Effector memory CD4-positive, alpha-beta T cell (primary cell): ENCODE data around the gene NLRP3.
"Not testable (repeated sequence)": the region's sequence is repeated elsewhere in the genome, so short reads cannot be mapped to it uniquely, and the experiment has no call there.

Source experiments
- DNase-seq, 3 donors: peaks; one replicate each; pipeline ENCODE4 v3.0.0-alpha.2; 2020
- H3K27ac ChIP-seq: 2 replicates; pipeline ENCODE4 v1.7.0; 2013; ENCODE audit warnings: mild to moderate bottlenecking, low read length, moderate library complexity; ENCODE audit not compliant: insufficient read depth, poor library complexity, severe bottlenecking
- H3K27me3 ChIP-seq: replicated peaks from 2 replicates; pipeline ENCODE4 v1.7.0; 2013; ENCODE audit warnings: mild to moderate bottlenecking, low read length; ENCODE audit not compliant: insufficient read depth, control insufficient read depth, poor library complexity, severe bottlenecking
- H3K36me3 ChIP-seq: 2 replicates; pipeline ENCODE4 v1.7.0; 2013; ENCODE audit warnings: mild to moderate bottlenecking, low read length, moderate library complexity; ENCODE audit not compliant: control insufficient read depth, insufficient read depth
- H3K4me1 ChIP-seq: 2 replicates; pipeline ENCODE4 v1.7.0; 2013; ENCODE audit warnings: low read length, mild to moderate bottlenecking; ENCODE audit not compliant: control insufficient read depth, insufficient read depth, poor library complexity, severe bottlenecking
- H3K4me3 ChIP-seq: 2 replicates; pipeline ENCODE4 v1.7.0; 2013; ENCODE audit warnings: low read length, low read depth, mild to moderate bottlenecking; ENCODE audit not compliant: insufficient read depth, poor library complexity, severe bottlenecking
- H3K9me3 ChIP-seq: 2 replicates; pipeline ENCODE4 v1.7.0; 2013; ENCODE audit warnings: mild to moderate bottlenecking, low read length, moderate library complexity; ENCODE audit not compliant: control insufficient read depth
- total RNA-seq, 3 donors: gene quantifications; one replicate each; lab custom pipeline; 2026; lab: John Stamatoyannopoulos, UW

The NLRP3 gene
- total RNA-seq, result 2.5 to 5.0 (median 2.8) reads per million in 3 donors

- DNase-seq, result peak; percentile 13 to 20 (median 19)
- peaks cover 21% of the 10 kb centered on the region for H3K4me1 ChIP-seq
- H3K27ac ChIP-seq, result peak within 1 kb of the TSS; percentile 55
- no peaks in the 10 kb centered on the region for H3K27me3 ChIP-seq
- no peaks in the 10 kb centered on the region for H3K36me3 ChIP-seq
- no peaks in the 10 kb centered on the region for H3K9me3 ChIP-seq
- peak within 1 kb of the TSS; percentile 65 for H3K4me3 ChIP-seq
Measured at GRCh38 chr1:247415423-247416361, at the start of gene NLRP3. TSS of gene NLRP3 (plus strand) at chr1:247416173. CDS start at chr1:247418801, 2,628 bp downstream.

- not testable (repeated sequence) for H3K4me3 ChIP-seq, H3K27ac ChIP-seq, H3K4me1 ChIP-seq, H3K9me3 ChIP-seq, H3K27me3 ChIP-seq, H3K36me3 ChIP-seq, DNase-seq
Measured at GRCh38 chr1:247366345-247366744, 49.6 kb upstream of the NLRP3 start.

GRCh38 chr1:247366926-247367645 is 48.9 kb upstream of the NLRP3 start:
- H3K27ac ChIP-seq, result no peak overlapping the region

GRCh38 chr1:247367786-247368422 is 48.1 kb upstream of the NLRP3 start:
- Histone ChIP-seq H3K9me3 (no peaks in the 10 kb centered on the region), H3K27me3 (no peaks in the 10 kb centered on the region), H3K27ac (no peak overlapping the region), H3K4me1 (peaks cover 5% of the 10 kb centered on the region), H3K36me3 (no peaks in the 10 kb centered on the region), H3K4me3 (no peak overlapping the region)
- no peak for DNase-seq

More at GRCh38 chr1:247366926-247367645, 48.9 kb upstream of the NLRP3 start:
- no peak overlapping the region for H3K4me3 ChIP-seq
- no peaks in the 10 kb centered on the region for H3K36me3 ChIP-seq
- no peak for DNase-seq
- no peaks in the 10 kb centered on the region for H3K9me3 ChIP-seq
- H3K27me3 ChIP-seq, result no peaks in the 10 kb centered on the region
- no peaks in the 10 kb centered on the region for H3K4me1 ChIP-seq

GRCh38 chr1:247368490-247369145 is 47.4 kb upstream of the NLRP3 start:
- no peak for DNase-seq
- Histone ChIP-seq H3K27ac (no peak overlapping the region), H3K27me3 (no peaks in the 10 kb centered on the region), H3K9me3 (no peaks in the 10 kb centered on the region), H3K4me3 (no peak overlapping the region), H3K36me3 (no peaks in the 10 kb centered on the region), H3K4me1 (peaks cover 5% of the 10 kb centered on the region)

- Histone ChIP-seq H3K9me3 (no peaks in the 10 kb centered on the region), H3K36me3 (no peaks in the 10 kb centered on the region), H3K27me3 (no peaks in the 10 kb centered on the region), H3K4me1 (peaks cover 5% of the 10 kb centered on the region), H3K27ac (no peak overlapping the region), H3K4me3 (no peak overlapping the region)
- DNase-seq, result no peak
Measured at GRCh38 chr1:247370786-247371732, 44.9 kb upstream of the NLRP3 start.

GRCh38 chr1:247371801-247372259 is 44.1 kb upstream of the NLRP3 start:
- Histone ChIP-seq H3K27me3 (no peaks in the 10 kb centered on the region), H3K36me3 (no peaks in the 10 kb centered on the region), H3K9me3 (no peaks in the 10 kb centered on the region), H3K4me3 (no peak overlapping the region), H3K27ac (no peak overlapping the region), H3K4me1 (peaks cover 5% of the 10 kb centered on the region)
- DNase-seq, result no peak

GRCh38 chr1:247373721-247374141 is 42.2 kb upstream of the NLRP3 start:
- Histone ChIP-seq H3K9me3 (no peaks in the 10 kb centered on the region), H3K27me3 (no peaks in the 10 kb centered on the region), H3K4me1 (peaks cover 5% of the 10 kb centered on the region), H3K4me3 (peak overlapping the region; percentile 53), H3K36me3 (no peaks in the 10 kb centered on the region), H3K27ac (no peak overlapping the region)
- DNase-seq, result peak; percentile 4 to 25 (median 15)
